GM12878 (cell line): ENCODE data around the gene ZMIZ2.
"Not testable (repeated sequence)": the region's sequence is repeated elsewhere in the genome, so short reads cannot be mapped to it uniquely, and the experiment has no call there.

Source experiments
- CHD4 ChIP-seq: fragments of 200-600 bp; sonication (generic); IDR thresholded peaks from 2 replicates; pipeline ENCODE4 v1.6.1; 2016; ENCODE audit warnings: mild to moderate bottlenecking
- CTCF ChIP-seq, 3 experiments: IDR thresholded peaks in 2 of 3; conservative IDR thresholded peaks in 1 of 3; 2 replicates each; pipeline ENCODE4 v1.5.1; 2011; ENCODE audit warnings: low read depth in 3 of 3, low read length in 3 of 3, mild to moderate bottlenecking in 3 of 3, control low read depth in 2 of 3, moderate library complexity in 2 of 3, inconsistent platforms in 1 of 3, mixed read lengths in 1 of 3; ENCODE audit not compliant: control insufficient read depth in 2 of 3, insufficient read depth in 1 of 3; ENCODE audit errors: extremely low read depth in 1 of 3
- EZH2 ChIP-seq: IDR thresholded peaks from 2 replicates; pipeline ENCODE4 v1.6.1; 2012; ENCODE audit warnings: low read depth, mild to moderate bottlenecking, control low read depth, inconsistent platforms, low read length, borderline replicate concordance; ENCODE audit not compliant: control insufficient read depth
- FOXM1 ChIP-seq: IDR thresholded peaks from 2 replicates; pipeline ENCODE4 v1.6.1; 2012; ENCODE audit warnings: low read depth, mild to moderate bottlenecking, inconsistent platforms, low read length, moderate library complexity
- POLR2A ChIP-seq: IDR thresholded peaks from 2 replicates; pipeline ENCODE4 v1.6.1; 2011; ENCODE audit warnings: low read depth, mild to moderate bottlenecking, low read length
- RB1 ChIP-seq: fragments of 450-650 bp; formaldehyde crosslinking; IDR thresholded peaks from 2 replicates; pipeline ENCODE4 v1.6.1; 2017; ENCODE audit warnings: mild to moderate bottlenecking, borderline replicate concordance
- REST ChIP-seq: IDR thresholded peaks from 2 replicates; pipeline ENCODE4 v1.6.1; 2012; ENCODE audit warnings: mild to moderate bottlenecking, low read depth, low read length
- SUPT20H ChIP-seq: IDR thresholded peaks from 2 replicates; pipeline ENCODE4 v1.6.1; 2011; ENCODE audit warnings: low read depth, mild to moderate bottlenecking, low read length, moderate library complexity, borderline replicate concordance; ENCODE audit not compliant: control insufficient read depth

DNA sequence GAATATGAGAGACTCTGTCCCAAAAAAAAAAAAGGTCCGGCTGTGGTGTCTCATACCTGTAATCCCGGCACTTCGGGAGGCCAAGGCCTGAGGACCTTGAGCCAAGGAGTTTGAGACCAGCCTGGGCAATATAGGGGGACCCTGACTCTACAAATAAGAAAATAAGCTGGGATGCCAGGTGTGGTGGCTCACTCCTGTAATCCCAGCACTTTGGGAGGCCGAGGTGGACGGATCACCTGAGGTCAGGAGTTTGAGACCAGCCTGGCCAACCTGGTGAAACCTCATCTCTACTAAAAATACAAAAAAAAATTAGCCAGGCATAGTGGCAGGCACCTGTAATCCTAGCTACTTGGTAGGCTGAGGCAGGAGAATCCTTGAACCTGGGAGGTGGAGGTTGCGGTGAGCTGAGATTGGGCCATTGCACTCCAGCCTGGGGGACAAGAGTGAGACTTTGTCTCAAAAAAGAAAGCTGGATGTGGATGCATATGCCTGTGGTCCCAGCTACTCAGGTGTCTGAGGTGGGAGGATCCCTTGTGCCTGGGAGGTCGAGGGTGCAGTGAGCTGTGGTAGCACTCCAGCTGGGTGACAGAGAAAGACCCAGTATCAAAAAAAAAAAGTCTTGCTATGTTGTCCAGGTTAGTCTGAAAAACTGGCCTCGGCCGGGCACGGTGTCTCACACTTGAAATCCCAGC is 55.3 kb downstream of the ZMIZ2 start:
- peak; percentile 3; the same call in 1 of the 2 replicates for TF ChIP-seq POLR2A
- TF ChIP-seq EZH2; CHD4; CTCF (IDR thresholded peaks at IDR 0.05 in 2 of 3, conservative IDR thresholded peaks at IDR 0.05 in 1 of 3; ENCODE audit: control insufficient read depth in 2 of 3, extremely low read depth in 1 of 3, insufficient read depth in 1 of 3, low read depth in 3 of 3, low read length in 3 of 3); FOXM1; SUPT20H; REST; RB1: not testable (repeated sequence)
